ENCODE data around the gene EIF4B. TPM values are rescaled to one million over a fixed set of nuclear protein-coding genes. Genes with fewer than 3 reads are reported as not detected.

EIF4B gene
- total RNA-seq, 1 experiment from 2014 or later = 809 TPM

GRCh38 chr12:52988898-52989297, 17.4 kb upstream of the EIF4B start:
- POLR2A ChIA-PET = no interaction called here
- no TSS peak for BruUV-seq (replicated peaks)
- Histone ChIP-seq H4K20me1 (ENCODE audit: insufficient read depth) (no peaks in the 10 kb centered on the region), H3K27me3 (ENCODE audit: insufficient read depth, low read length) (no peaks in the 10 kb centered on the region), H3K27ac (ENCODE audit: low read depth, low read length) (no peak overlapping the region), H3K9me3 (ENCODE audit: control insufficient read depth in 1 of 2, insufficient read depth in 1 of 2, low read depth in 1 of 2, low read length in 2 of 2) (no peaks in the 10 kb centered on the region), H3K36me3 (ENCODE audit: control insufficient read depth in 1 of 2, insufficient read depth in 2 of 2, low read length in 2 of 2) (no peaks in the 10 kb centered on the region), H3K9ac (ENCODE audit: low read length) (no peak overlapping the region), H3K4me2 (ENCODE audit: low read length) (0 out of 2 replicates have a peak overlapping the region, but pooled peaks have one; percentile 7), H3K79me2 (ENCODE audit: insufficient read depth, low read length) (no peaks in the 10 kb centered on the region), H3K4me3 (replicated peaks in 1 of 2; ENCODE audit: low read depth in 1 of 2, low read length in 2 of 2) (no peak overlapping the region), H2AFZ (ENCODE audit: low read depth, low read length, poor library complexity, severe bottlenecking) (peak overlapping the region; percentile 86), H3K4me1 (ENCODE audit: control insufficient read depth in 1 of 2, insufficient read depth in 2 of 2, low read length in 2 of 2) (peaks cover 22 to 34% of the 10 kb centered on the region in 2 experiments), H3K9me2 (ENCODE audit: insufficient read depth) (no peaks in the 10 kb centered on the region)
- DNase-seq (ENCODE audit: low read depth, low spot score) (no peak), ATAC-seq (no peak)
- intact Hi-C loops (cut with micrococcal nuclease) = no loop called here
- CTCF ChIA-PET = no interaction called here
- RAD21 ChIA-PET (ENCODE audit: low non-redundant PET in 1 of 2, low total read pairs in 2 of 2, uncharacterized antibody in 2 of 2, unreplicated experiment in 2 of 2) = no interaction called here
- TF ChIP-seq ZBTB33 (IDR thresholded peaks at IDR 0.05; ENCODE audit: extremely low read depth, insufficient replicate concordance, low read length) (no peak), CEBPB (IDR thresholded peaks at IDR 0.05; ENCODE audit: low read depth) (no peak), ELF1 (IDR thresholded peaks at IDR 0.05; ENCODE audit: borderline replicate concordance, low read depth) (no peak), REST (IDR thresholded peaks at IDR 0.05; ENCODE audit: low read depth) (no peak), TCF7L2 (IDR thresholded peaks at IDR 0.05; ENCODE audit: borderline replicate concordance, extremely low read depth, insufficient read depth, insufficient read length) (no peak), EZH2 (IDR thresholded peaks at IDR 0.05) (no peak), FOSL1 (IDR thresholded peaks at IDR 0.05; ENCODE audit: low read depth) (no peak), CTCF (IDR thresholded peaks at IDR 0.05 in 2 of 3, conservative IDR thresholded peaks at IDR 0.05 in 1 of 3; ENCODE audit: borderline replicate concordance in 1 of 3, insufficient read depth in 1 of 3, low read depth in 2 of 3, low read length in 2 of 3) (no peak), SRF (IDR thresholded peaks at IDR 0.05; ENCODE audit: low read depth) (no peak), POLR2A (IDR thresholded peaks at IDR 0.05; ENCODE audit: borderline replicate concordance, extremely low read depth, insufficient read depth, insufficient read length) (no peak), RAD21 (IDR thresholded peaks at IDR 0.05; ENCODE audit: low read depth) (no peak), SP1 (IDR thresholded peaks at IDR 0.05; ENCODE audit: low read depth) (no peak), POLR2AphosphoS5 (IDR thresholded peaks at IDR 0.05; ENCODE audit: low read depth, low read length) (no peak), CBX3 (IDR thresholded peaks at IDR 0.05; ENCODE audit: low read depth) (no peak), EGR1 (IDR thresholded peaks at IDR 0.05; ENCODE audit: low read depth) (no peak), ZNF274 (IDR thresholded peaks at IDR 0.05; ENCODE audit: low read depth, low read length) (no peak), YY1 (IDR thresholded peaks at IDR 0.05; ENCODE audit: extremely low read depth, insufficient replicate concordance, low read depth, low read length) (no peak), JUND (IDR thresholded peaks at IDR 0.05) (no peak), EZH2phosphoT487 (IDR thresholded peaks at IDR 0.05; ENCODE audit: borderline replicate concordance) (no peak)

All from HCT116 (cell line).